Karpas-422 (cell line): Measurements from ENCODE around the gene COX7A2L. TPM values are rescaled to one million over a fixed set of nuclear protein-coding genes. Genes with fewer than 3 reads are reported as not detected.
A peak's percentile ranks its signal among the peaks of the same experiment; 100 is the strongest.
"Not testable (repeated sequence)": the region's sequence is repeated elsewhere in the genome, so short reads cannot be mapped to it uniquely, and the experiment has no call there.

ENCODE experiments used
- DNase-seq: peaks from one replicate; pipeline ENCODE4 v3.0.0-alpha.2; 2015
- H2AFZ ChIP-seq: fragments of 200-600 bp; sonication (generic); 2 replicates; pipeline ENCODE4 v1.6.1; 2014; ENCODE audit warnings: antibody characterized with exemption, low read length, mixed read lengths
- H3K27ac ChIP-seq: fragments of 200-600 bp; sonication (generic); 2 replicates; pipeline ENCODE4 v1.5.1; 2014; ENCODE audit warnings: mild to moderate bottlenecking, low read length, moderate library complexity
- H3K27me3 ChIP-seq: fragments of 200-600 bp; sonication (generic); 2 replicates; pipeline ENCODE4 v1.6.1; 2014; ENCODE audit warnings: low read length, mixed read lengths
- H3K36me3 ChIP-seq: fragments of 200-600 bp; sonication (generic); 2 replicates; pipeline ENCODE4 v1.6.1; 2014; ENCODE audit warnings: low read length, mixed read lengths; ENCODE audit not compliant: insufficient read depth
- H3K4me1 ChIP-seq: fragments of 200-600 bp; sonication (generic); 2 replicates; pipeline ENCODE4 v1.6.1; 2014; ENCODE audit warnings: mild to moderate bottlenecking, low read length, mixed read lengths
- H3K4me2 ChIP-seq: fragments of 200-600 bp; sonication (generic); 2 replicates; pipeline ENCODE4 v1.6.1; 2014; ENCODE audit warnings: low read length, low read depth, mild to moderate bottlenecking; ENCODE audit not compliant: poor library complexity, severe bottlenecking
- H3K4me3 ChIP-seq: fragments of 200-600 bp; sonication (generic); 2 replicates; pipeline ENCODE4 v1.5.1; 2014; ENCODE audit warnings: mild to moderate bottlenecking, antibody characterized with exemption, low read length, mixed read lengths
- H3K79me2 ChIP-seq: fragments of 200-600 bp; sonication (generic); 2 replicates; pipeline ENCODE4 v1.6.1; 2014; ENCODE audit warnings: mild to moderate bottlenecking, low read length, mixed read lengths
- H3K9ac ChIP-seq: fragments of 200-600 bp; sonication (generic); 2 replicates; pipeline ENCODE4 v1.6.0; 2014; ENCODE audit warnings: low read length
- H3K9me2 ChIP-seq: fragments of 200-600 bp; sonication (generic), shearing (Covaris generic); replicated peaks from 2 replicates; pipeline ENCODE4 v1.6.0; 2014; ENCODE audit warnings: mild to moderate bottlenecking, low read length, moderate library complexity; ENCODE audit not compliant: insufficient read depth
- H3K9me3 ChIP-seq: fragments of 300-700, 200-600 bp; sonication (generic); 2 replicates; pipeline ENCODE4 v1.6.1; 2014; ENCODE audit warnings: low read length, mixed read lengths
- H4K20me1 ChIP-seq: fragments of 200-600 bp; sonication (generic); 2 replicates; pipeline ENCODE4 v1.6.1; 2014; ENCODE audit warnings: mild to moderate bottlenecking, antibody characterized with exemption, low read length, low read depth; ENCODE audit not compliant: insufficient read depth
- total RNA-seq: library from RNA; depleted of rRNA; stranded (reverse); fragments of >200 nt; shearing (Covaris generic); gene quantifications from 2 replicates; pipeline ENCODE4 v1.2.3, GENCODE V29; 2014; ENCODE audit warnings: low replicate concordance; rRNA removed

COX7A2L gene
- total RNA-seq: 202 and 232 TPM in 2 replicates

GRCh38 chr2:42360890-42361727, at the start of gene COX7A2L:
TSS of gene COX7A2L (minus strand) at chr2:42361217. CDS start at chr2:42361161, 56 bp downstream.
- Histone ChIP-seq H3K27ac (peak within 1 kb of the TSS; percentile 82), H3K36me3 (no peaks in the 10 kb centered on the region), H3K4me1 (peaks cover 29% of the 10 kb centered on the region), H3K9me3 (no peaks in the 10 kb centered on the region), H2AFZ (peak within 1 kb of the TSS; percentile 93), H3K4me2 (peak within 1 kb of the TSS; percentile 85), H3K79me2 (peaks cover 49% of the 10 kb centered on the region), H3K27me3 (no peaks in the 10 kb centered on the region), H4K20me1 (no peaks in the 10 kb centered on the region), H3K9me2 (no peaks in the 10 kb centered on the region), H3K9ac (peak within 1 kb of the TSS; percentile 97), H3K4me3 (peak within 1 kb of the TSS; percentile 99)
- peak; percentile 98 for DNase-seq

- Histone ChIP-seq H3K27ac (no peak overlapping the region), H3K4me2 (no peak overlapping the region), H3K4me3 (no peak overlapping the region), H3K9ac (no peak overlapping the region), H3K9me3 (no peaks in the 10 kb centered on the region), H3K4me1 (no peaks in the 10 kb centered on the region), H3K79me2 (no peaks in the 10 kb centered on the region), H3K27me3 (no peaks in the 10 kb centered on the region), H4K20me1 (no peaks in the 10 kb centered on the region), H2AFZ (no peak overlapping the region), H3K9me2 (no peaks in the 10 kb centered on the region), H3K36me3 (no peaks in the 10 kb centered on the region)
- DNase-seq: no peak
These were observed 47.0 kb upstream of the COX7A2L start for GRCh38 chr2:42408009-42408408.

GRCh38 chr2:42407476-42407875, 46.5 kb upstream of the COX7A2L start:
- Histone ChIP-seq H3K27ac (no peak overlapping the region), H3K36me3 (no peaks in the 10 kb centered on the region), H4K20me1 (no peaks in the 10 kb centered on the region), H3K4me3 (no peak overlapping the region), H3K9me2 (no peaks in the 10 kb centered on the region), H3K27me3 (no peaks in the 10 kb centered on the region), H3K9ac (no peak overlapping the region), H3K4me1 (no peaks in the 10 kb centered on the region), H3K4me2 (no peak overlapping the region), H3K79me2 (no peaks in the 10 kb centered on the region), H3K9me3 (no peaks in the 10 kb centered on the region), H2AFZ (no peak overlapping the region)
- DNase-seq: no peak

- Histone ChIP-seq H3K4me3 (no peak overlapping the region), H4K20me1 (no peaks in the 10 kb centered on the region), H3K79me2 (no peaks in the 10 kb centered on the region), H3K27ac (no peak overlapping the region), H3K4me1 (no peaks in the 10 kb centered on the region), H3K9me2 (no peaks in the 10 kb centered on the region), H3K9me3 (no peaks in the 10 kb centered on the region), H3K27me3 (no peaks in the 10 kb centered on the region), H3K9ac (no peak overlapping the region), H3K36me3 (no peaks in the 10 kb centered on the region), H3K4me2 (no peak overlapping the region), H2AFZ (no peak overlapping the region)
- DNase-seq: no peak
These were observed 43.7 kb upstream of the COX7A2L start for GRCh38 chr2:42404676-42405075.

- no peak for DNase-seq
- Histone ChIP-seq H4K20me1 (no peaks in the 10 kb centered on the region), H3K9me2 (no peaks in the 10 kb centered on the region), H3K27ac (no peak overlapping the region), H3K4me3 (no peak overlapping the region), H3K9me3 (no peaks in the 10 kb centered on the region), H3K4me2 (no peak overlapping the region), H3K79me2 (no peaks in the 10 kb centered on the region), H3K4me1 (no peaks in the 10 kb centered on the region), H3K9ac (no peak overlapping the region), H3K27me3 (no peaks in the 10 kb centered on the region), H3K36me3 (no peaks in the 10 kb centered on the region), H2AFZ (no peak overlapping the region)
These were observed 40.8 kb upstream of the COX7A2L start for GRCh38 chr2:42401773-42402172.

GRCh38 chr2:42398052-42398451, 37.0 kb upstream of the COX7A2L start:
- H3K4me3 ChIP-seq, H4K20me1 ChIP-seq: not testable (repeated sequence)

GRCh38 chr2:42393320-42393719, 32.3 kb upstream of the COX7A2L start:
- H3K27ac ChIP-seq, DNase-seq, H2AFZ ChIP-seq, H3K9me2 ChIP-seq, H4K20me1 ChIP-seq, H3K4me2 ChIP-seq, H3K36me3 ChIP-seq, H3K9ac ChIP-seq, H3K79me2 ChIP-seq, H3K4me3 ChIP-seq, H3K9me3 ChIP-seq, H3K27me3 ChIP-seq: not testable (repeated sequence)
- peaks cover 19% of the 10 kb centered on the region for H3K4me1 ChIP-seq

More at GRCh38 chr2:42398052-42398451, 37.0 kb upstream of the COX7A2L start:
- H3K27ac ChIP-seq, H3K27me3 ChIP-seq, H2AFZ ChIP-seq, H3K4me2 ChIP-seq, H3K9me2 ChIP-seq, H3K9ac ChIP-seq, DNase-seq, H3K9me3 ChIP-seq, H3K4me1 ChIP-seq, H3K36me3 ChIP-seq, H3K79me2 ChIP-seq: not testable (repeated sequence)

- no peak overlapping the region for H3K27ac ChIP-seq
- H3K27me3 ChIP-seq: no peaks in the 10 kb centered on the region
- DNase-seq: no peak
- H3K9me2 ChIP-seq: no peaks in the 10 kb centered on the region
- peaks cover 24% of the 10 kb centered on the region for H3K4me1 ChIP-seq
- H2AFZ ChIP-seq: no peak overlapping the region
- H3K4me2 ChIP-seq: no peak overlapping the region
- no peaks in the 10 kb centered on the region for H3K79me2 ChIP-seq
- no peaks in the 10 kb centered on the region for H4K20me1 ChIP-seq
- H3K4me3 ChIP-seq: no peak overlapping the region
- H3K9ac ChIP-seq: no peak overlapping the region
- no peaks in the 10 kb centered on the region for H3K9me3 ChIP-seq
- no peaks in the 10 kb centered on the region for H3K36me3 ChIP-seq
These were observed 31.2 kb upstream of the COX7A2L start for GRCh38 chr2:42392191-42392590.
